ENCODE data around the gene AP5B1.

Gene AP5B1

GRCh38 chr11:65801153-65801987, 20.6 kb upstream of the AP5B1 start:
- DNase-seq (ENCODE audit: low spot score) = no peak

GRCh38 chr11:65798882-65799281, 18.1 kb upstream of the AP5B1 start:
- DNase-seq (ENCODE audit: low spot score) = no peak

GRCh38 chr11:65797711-65798110, 16.9 kb upstream of the AP5B1 start:
- DNase-seq (ENCODE audit: low spot score) = no peak

- no peak for DNase-seq (ENCODE audit: low spot score)
Measured at GRCh38 chr11:65796726-65797601, 16.2 kb upstream of the AP5B1 start.

GRCh38 chr11:65794570-65795510, 14.1 kb upstream of the AP5B1 start:
- DNase-seq (ENCODE audit: low spot score) = no peak

- DNase-seq (ENCODE audit: low spot score) = no peak
Measured at GRCh38 chr11:65793625-65794400, 13.0 kb upstream of the AP5B1 start.

- no peak for DNase-seq (ENCODE audit: low spot score)
Measured at GRCh38 chr11:65793144-65793581, 12.4 kb upstream of the AP5B1 start.

GRCh38 chr11:65792456-65792855, 11.7 kb upstream of the AP5B1 start:
- DNase-seq (ENCODE audit: low spot score) = no peak

- no peak for DNase-seq (ENCODE audit: low spot score)
Measured at GRCh38 chr11:65791719-65792213, 11.0 kb upstream of the AP5B1 start.

GRCh38 chr11:65790902-65791650, 10.3 kb upstream of the AP5B1 start:
- DNase-seq (ENCODE audit: low spot score) = no peak

GRCh38 chr11:65790104-65790901, 9.5 kb upstream of the AP5B1 start:
- no peak for DNase-seq (ENCODE audit: low spot score)

- DNase-seq (ENCODE audit: low spot score) = no peak
Measured at GRCh38 chr11:65789230-65790103, 8.7 kb upstream of the AP5B1 start.

- DNase-seq (ENCODE audit: low spot score) = no peak
Measured at GRCh38 chr11:65788821-65789220, 8.0 kb upstream of the AP5B1 start.

- no peak for DNase-seq (ENCODE audit: low spot score)
Measured at GRCh38 chr11:65787649-65788622, 7.2 kb upstream of the AP5B1 start.

- no peak for DNase-seq (ENCODE audit: low spot score)
Measured at GRCh38 chr11:65786786-65787636, 6.2 kb upstream of the AP5B1 start, which contains the start of gene OVOL1. TSS of gene OVOL1 (plus strand) at chr11:65787063. CDS start at chr11:65787374, 311 bp downstream.

Data from hepatic stellate cell (primary cell).